T-helper 22 cell (primary cell): Measurements from ENCODE around the gene RIOK3.
"Not testable (repeated sequence)": the region's sequence is repeated elsewhere in the genome, so short reads cannot be mapped to it uniquely, and the experiment has no call there.

Experiments
- DNase-seq: peaks from one replicate; pipeline ENCODE4 v3.0.0-alpha.2; 2020; ENCODE audit warnings: low read depth

RIOK3 gene

DNA sequence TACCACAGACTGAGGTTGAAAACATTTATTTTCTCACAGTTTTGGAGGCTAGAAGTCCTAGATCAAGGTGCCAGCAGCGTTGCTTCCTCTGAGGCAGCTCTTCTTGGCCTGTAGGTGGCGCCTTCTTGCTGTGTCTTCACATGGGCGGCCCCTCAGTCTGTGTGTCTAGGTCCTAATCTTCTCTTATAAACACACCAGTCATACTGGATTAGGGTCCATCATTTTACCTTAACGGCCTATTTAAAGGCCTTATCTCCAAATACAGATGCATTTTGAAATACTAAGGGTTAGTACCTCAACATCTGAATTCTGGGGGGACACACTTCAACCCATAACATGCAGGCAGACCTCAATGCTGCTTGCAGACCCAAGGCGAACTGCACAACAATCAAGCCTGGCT, 45.8 kb downstream of the RIOK3 start:
- peak; percentile 45 for DNase-seq

- no peak for DNase-seq
Observed at GRCh38 chr18:23499291-23499781, 46.2 kb downstream of the RIOK3 start.

DNA sequence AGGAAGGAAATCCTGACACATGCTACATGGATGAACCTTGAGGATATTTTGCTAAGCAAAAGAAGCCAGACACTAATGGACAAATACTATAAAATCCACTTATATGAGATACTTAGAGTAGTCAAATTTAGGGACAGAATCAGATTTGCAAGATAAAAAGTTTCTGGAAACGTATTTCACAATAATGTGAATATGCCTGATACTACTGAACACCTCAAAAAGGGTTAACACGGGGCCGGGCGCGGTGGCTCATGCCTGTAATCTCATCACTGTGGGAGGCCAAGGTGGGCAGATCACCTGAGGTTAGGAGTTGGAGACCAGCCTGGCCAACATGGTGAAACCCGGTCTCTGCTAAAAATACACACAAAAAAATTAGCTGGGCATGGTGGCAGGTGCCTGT, 48.5 kb downstream of the RIOK3 start:
- DNase-seq: no peak

DNA sequence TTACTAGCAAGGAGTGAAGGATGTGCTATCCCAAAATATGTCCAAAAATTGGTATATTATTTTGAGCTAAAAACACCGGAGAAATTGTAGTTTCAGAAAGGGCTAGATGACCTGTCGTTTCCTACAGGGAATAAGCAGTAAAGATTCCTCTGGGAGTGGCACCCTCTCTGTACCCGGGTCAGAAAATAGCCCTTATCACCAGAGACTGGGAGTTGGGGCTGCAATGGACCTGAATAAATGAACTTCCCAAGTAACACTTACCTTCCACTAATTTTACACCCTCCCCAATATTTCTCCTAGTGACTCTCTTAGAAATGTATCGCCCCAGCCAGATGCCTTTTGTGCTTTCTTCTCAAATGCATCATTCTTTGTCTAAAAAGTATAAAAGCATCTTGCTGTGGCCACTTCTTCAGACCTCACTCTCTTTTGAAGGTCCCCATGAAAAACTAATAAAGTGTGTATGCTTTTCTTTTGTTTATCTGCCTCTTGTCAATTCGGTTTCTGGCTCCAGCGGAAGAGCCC, 49.5 kb downstream of the RIOK3 start:
- DNase-seq: no peak

GRCh38 chr18:23503038-23503962, 50.2 kb downstream of the RIOK3 start, which contains the start of gene RMC1:
TSS of gene RMC1 (plus strand) at chr18:23503511. CDS start at chr18:23503619, 108 bp downstream.
- DNase-seq: peak; percentile 91

- no peak for DNase-seq
Observed at GRCh38 chr18:23503963-23504344, 50.9 kb downstream of the RIOK3 start.

- no peak for DNase-seq
Observed at GRCh38 chr18:23504720-23505119, 51.6 kb downstream of the RIOK3 start.

DNA sequence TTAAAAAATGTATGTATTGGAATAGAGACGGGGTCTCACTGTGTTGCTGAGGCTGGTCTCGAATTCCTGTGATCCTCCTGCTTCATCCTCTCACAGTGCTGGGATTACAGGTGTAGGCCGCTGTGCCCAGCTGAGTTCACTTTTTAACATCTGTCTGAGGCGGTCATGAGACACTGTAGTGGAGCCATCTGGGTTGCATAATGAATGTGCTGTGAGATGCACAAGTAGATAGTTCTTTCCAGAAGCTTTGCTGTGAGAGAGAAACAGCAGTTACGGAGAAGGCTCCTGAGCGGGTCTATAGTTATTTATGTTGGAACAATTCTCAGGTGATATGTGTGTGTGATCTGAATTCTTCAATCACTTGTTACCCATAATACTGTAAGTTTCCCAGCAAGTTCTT, 53.3 kb downstream of the RIOK3 start:
- DNase-seq: no peak

- DNase-seq: not testable (repeated sequence)
Observed at GRCh38 chr18:23510923-23511322, 57.8 kb downstream of the RIOK3 start.

GRCh38 chr18:23512216-23512615, 59.1 kb downstream of the RIOK3 start:
- not testable (repeated sequence) for DNase-seq

DNA sequence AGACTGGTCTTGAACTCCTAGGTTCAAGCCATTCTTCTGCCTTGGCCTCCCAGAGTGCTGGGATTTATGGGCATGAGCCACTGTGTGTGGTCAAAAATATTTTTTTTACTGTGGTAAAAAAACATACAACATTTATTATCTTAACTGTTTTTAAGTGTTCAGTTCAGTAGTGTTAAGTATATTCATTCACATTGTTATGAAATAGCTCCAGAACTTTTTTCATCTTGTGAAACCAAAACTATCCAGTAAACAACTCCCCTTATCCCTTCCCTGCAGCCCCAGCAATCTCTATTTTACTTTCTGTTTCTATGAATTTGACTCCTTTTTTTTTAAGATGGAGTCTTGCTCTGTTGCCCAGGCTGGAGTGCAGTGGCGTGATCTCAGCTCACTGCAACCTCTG, 59.6 kb downstream of the RIOK3 start:
- DNase-seq: no peak

- DNase-seq: peak; percentile 51
Observed at GRCh38 chr18:23515911-23516546, 62.9 kb downstream of the RIOK3 start.

DNA sequence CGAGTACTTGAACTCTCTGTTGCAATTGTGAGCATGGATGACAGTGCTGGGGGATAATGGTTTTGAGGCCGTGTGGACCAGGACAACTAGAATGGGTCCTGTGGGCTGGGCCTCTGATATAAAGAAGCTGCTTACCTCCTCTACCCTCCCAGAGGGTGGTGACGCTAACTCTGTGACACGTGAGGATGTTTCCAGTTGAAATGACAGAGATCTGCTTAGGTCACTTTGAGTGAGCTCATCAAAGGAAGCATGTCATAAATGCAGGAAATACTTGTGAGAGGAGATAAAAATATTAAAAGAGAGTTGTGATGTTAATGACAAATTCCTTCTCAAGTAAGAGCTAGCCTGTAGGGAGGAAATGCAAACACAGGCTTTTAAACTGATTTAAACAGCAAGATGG, 66.6 kb downstream of the RIOK3 start:
- DNase-seq: no peak

- DNase-seq: no peak
Observed at GRCh38 chr18:23521271-23521670, 68.2 kb downstream of the RIOK3 start.

- DNase-seq: no peak
Observed at GRCh38 chr18:23521907-23522306, 68.8 kb downstream of the RIOK3 start.

DNA sequence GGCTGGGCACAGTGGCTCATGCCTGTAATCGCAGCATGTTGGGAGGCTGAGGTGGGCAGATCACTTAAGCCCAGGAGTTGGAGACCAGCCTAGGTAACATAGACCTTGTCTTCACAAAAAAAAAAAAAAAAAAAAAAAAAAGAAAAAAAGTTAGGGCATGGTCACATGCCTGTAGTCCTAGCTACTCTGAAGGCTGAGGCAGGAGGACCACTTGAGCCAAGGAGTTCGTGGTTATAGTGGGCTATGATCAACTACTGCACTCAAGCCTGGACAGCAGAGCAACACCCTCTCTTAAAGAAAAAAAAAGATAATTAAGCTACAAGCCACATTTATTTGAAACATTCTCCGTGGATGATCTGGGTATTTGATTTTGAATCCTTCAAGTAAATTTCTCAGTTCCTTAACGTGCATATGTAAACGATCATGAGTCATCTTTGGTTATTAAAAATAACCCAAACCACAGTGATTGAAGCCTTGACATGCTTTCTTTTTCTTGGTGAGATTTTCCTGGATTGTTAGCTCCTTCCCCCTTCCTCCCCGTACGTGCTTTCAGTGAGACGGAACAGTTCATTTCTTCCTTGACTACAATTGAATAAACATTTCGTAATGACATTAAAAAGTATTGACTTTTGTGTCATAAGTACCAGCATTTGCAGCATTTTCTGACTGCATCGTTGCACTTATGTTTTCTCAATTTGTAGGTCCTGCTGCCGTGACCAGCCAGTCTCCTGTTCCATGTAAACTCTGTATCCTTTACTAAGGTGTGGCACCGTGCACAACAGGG, 70.5 kb downstream of the RIOK3 start:
- no peak for DNase-seq

GRCh38 chr18:23524213-23524707, 71.2 kb downstream of the RIOK3 start:
- no peak for DNase-seq

- DNase-seq: no peak
Observed at GRCh38 chr18:23526501-23527063, 73.5 kb downstream of the RIOK3 start.

DNA sequence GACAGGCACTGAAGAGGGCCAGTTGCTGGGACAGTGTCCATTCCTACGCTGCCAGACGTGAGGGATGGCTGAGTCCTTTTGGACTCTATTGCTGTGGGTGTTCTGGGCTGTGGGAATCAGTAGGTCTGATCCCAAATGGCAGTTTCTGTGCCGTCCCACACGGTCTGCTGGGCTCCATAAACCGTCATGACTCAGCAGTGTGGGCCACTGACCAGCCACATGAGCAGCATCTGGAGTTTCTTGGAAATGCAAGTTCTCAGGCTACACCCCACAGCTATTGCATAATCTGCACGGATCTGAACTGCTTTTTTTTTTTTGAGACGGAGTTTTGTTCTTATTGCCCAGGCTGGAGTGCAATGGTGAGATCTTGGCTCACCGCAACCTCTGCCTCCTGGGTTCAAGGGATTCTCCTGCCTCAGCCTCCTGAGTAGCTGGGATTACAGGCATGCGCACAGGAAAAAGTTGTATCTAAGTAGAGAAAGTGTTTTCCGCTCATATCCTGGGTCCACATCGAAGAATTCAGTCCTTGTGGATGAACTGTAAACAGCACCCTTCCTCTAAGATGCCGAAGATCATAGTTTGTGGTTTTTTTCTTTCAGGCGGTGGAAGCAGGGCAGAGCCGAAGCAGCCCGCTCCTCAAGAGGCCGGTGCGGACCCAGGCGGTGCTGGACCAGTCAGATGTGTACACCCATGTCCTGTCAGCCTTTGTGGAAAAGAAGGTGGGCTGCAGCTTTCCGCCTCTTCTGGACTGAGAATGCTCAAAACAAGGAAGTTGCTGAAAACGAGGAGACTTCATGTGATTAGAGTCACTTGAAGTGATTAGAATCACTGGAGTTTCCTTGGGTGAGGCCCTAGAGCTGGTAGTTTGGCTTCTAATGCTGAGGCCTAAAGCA, 75.7 kb downstream of the RIOK3 start:
- no peak for DNase-seq

GRCh38 chr18:23529604-23530003, 76.5 kb downstream of the RIOK3 start:
- DNase-seq: no peak

DNA sequence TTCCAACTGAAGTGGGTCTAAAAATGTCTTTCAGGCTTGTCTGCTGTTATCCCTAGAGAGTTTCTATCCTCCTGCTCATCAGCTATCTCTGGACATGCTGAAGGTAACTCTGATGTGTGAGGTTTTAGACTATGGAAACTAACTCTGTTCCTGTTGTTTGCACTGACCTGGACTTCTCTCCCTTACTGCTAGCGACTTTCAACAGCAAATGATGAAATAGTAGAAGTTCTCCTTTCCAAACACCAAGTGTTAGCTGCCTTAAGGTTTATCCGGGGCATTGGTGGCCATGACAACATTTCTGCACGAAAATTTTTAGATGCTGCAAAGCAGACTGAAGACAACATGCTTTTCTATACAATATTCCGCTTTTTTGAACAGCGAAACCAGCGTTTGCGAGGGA, 77.1 kb downstream of the RIOK3 start:
- no peak for DNase-seq
